Loucy (cell line): Measurements from ENCODE around the gene SNU13.

ENCODE experiments used
- EZH2phosphoT487 ChIP-seq: fragments of 200-600 bp; IDR thresholded peaks from 2 replicates; pipeline ENCODE4 v1.6.1; 2018; ENCODE audit warnings: antibody characterized with exemption, mild to moderate bottlenecking, moderate library complexity, borderline replicate concordance
- TF ChIP-seq, protein P1 (sequence below): fragments of 200-600 bp; sonication (generic); conservative IDR thresholded peaks from 2 replicates; pipeline ENCODE4 v1.5.1; 2014; ENCODE audit warnings: mild to moderate bottlenecking, antibody characterized with exemption, low read length

DNA sequence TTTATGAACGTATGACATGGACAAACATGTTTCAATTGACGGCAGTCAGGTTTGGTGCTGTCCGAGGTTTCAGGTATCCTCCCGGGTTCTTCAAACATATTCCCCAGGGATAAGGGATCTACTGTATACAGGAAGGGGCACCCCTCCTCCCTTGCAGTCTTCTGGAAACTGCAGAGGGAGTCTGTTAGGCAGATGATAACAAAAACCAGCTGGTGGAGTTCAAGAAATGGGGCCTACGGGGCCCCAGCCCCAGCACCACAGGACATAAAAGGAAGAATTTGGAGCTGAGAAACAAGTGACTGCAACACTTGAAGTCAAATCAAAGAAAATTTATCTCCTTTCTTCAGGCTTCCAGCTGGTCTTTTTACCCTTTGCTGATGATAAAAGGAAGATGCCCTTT is 32.1 kb downstream of the SNU13 start:
- no peak for TF ChIP-seq EZH2phosphoT487
- TF ChIP-seq, protein P1, sequence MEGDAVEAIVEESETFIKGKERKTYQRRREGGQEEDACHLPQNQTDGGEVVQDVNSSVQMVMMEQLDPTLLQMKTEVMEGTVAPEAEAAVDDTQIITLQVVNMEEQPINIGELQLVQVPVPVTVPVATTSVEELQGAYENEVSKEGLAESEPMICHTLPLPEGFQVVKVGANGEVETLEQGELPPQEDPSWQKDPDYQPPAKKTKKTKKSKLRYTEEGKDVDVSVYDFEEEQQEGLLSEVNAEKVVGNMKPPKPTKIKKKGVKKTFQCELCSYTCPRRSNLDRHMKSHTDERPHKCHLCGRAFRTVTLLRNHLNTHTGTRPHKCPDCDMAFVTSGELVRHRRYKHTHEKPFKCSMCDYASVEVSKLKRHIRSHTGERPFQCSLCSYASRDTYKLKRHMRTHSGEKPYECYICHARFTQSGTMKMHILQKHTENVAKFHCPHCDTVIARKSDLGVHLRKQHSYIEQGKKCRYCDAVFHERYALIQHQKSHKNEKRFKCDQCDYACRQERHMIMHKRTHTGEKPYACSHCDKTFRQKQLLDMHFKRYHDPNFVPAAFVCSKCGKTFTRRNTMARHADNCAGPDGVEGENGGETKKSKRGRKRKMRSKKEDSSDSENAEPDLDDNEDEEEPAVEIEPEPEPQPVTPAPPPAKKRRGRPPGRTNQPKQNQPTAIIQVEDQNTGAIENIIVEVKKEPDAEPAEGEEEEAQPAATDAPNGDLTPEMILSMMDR = no peak
